Measurements from ENCODE around the gene DUOX1.
A peak's percentile ranks its signal among the peaks of the same experiment; 100 is the strongest.

DUOX1 gene

GRCh38 chr15:45143946-45144345 is 14.2 kb downstream of the DUOX1 start:
- DNase-seq (ENCODE audit: low read depth) = no peak

DNA sequence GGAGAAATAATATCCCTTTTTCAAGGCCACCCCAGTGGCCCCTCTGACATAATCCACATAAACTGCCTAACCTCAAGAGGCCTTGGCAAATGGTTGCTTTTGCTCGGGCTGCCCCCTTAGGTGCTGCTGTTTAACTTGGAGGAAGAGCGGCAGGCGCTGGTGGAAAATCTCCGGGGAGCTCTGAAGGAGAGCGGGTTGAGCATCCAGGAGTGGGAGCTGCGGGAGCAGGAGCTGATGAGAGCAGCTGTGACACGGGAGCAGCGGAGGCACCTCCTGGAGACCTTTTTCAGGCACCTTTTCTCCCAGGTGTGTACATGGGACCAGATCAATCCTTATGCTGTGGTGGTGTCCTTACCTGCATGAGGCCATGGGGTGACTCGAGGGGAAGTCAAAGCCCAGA is 15.0 kb downstream of the DUOX1 start:
- DNase-seq (ENCODE audit: low read depth) = no peak

DNA sequence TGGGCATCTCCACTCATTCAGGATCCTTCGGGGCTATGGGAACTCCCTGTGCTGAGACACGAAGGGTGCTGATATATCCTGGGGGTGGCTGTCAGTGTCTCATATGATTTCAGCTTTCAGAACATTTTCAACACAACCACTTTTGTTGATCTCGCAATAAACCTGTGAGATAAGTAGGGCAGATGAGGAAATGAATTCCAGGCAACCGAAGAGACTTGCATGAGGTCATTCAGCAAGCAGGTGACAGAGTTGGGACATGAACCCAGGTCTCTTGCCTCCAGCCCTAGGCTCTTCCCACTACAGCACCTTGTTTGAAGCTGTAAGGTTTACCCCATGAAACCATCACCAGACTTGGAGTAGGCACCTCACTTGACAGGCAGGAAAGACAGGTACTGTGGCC is 16.6 kb downstream of the DUOX1 start:
- no peak for DNase-seq (ENCODE audit: low read depth)

- no peak for DNase-seq (ENCODE audit: low read depth)
Measured at GRCh38 chr15:45147606-45148005, 17.8 kb downstream of the DUOX1 start.

DNA sequence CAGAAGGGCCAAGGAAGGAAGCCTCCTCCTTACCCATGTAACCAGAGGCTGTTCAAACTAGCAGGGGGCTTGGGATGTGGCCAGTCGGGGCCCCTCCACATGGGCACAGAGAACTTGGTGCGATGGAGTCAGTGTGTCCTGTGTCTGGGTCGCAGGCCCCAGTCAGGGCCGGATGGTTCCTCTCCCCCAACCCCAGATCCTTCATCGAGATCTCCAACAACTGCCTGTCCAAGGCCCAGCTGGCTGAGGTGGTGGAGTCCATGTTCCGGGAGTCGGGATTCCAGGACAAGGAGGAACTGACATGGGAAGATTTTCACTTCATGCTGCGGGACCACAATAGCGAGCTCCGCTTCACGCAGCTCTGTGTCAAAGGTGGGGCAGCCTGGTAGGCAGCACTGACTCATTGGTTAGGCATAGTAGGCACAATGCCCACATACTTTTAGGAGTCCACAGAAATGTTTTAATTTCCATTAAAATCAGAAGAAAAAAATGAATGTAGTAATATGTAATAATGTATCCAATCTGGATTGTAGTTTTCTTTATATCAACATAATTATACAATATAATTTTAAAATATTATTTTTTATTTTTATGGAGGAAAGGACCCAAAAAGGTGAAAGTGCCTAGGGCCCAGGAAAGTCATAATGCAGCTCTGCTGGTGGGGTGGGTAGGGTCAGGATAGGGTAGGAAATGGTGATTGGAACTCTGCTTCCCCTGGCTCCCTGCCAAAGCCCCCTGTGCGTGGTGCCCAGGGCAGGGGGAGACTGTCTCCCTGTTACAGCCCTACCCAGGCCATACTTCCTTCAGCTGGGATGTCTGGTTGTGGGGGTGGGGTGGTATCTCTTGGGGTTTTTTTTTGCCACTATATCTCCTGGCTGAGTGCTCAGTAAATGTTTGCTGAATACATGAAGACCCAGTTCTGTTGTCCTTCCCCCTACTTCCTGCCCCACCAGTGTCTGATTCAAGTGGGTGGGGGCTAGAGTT is 18.6 kb downstream of the DUOX1 start:
- DNase-seq (ENCODE audit: low read depth) = peak; percentile 23

GRCh38 chr15:45149060-45149459 is 19.3 kb downstream of the DUOX1 start:
- DNase-seq (ENCODE audit: low read depth) = no peak

- no peak for DNase-seq (ENCODE audit: low read depth)
Measured at GRCh38 chr15:45150481-45150880, 20.7 kb downstream of the DUOX1 start.

- no peak for DNase-seq (ENCODE audit: low read depth)
Measured at GRCh38 chr15:45150997-45151396, 21.2 kb downstream of the DUOX1 start.

DNA sequence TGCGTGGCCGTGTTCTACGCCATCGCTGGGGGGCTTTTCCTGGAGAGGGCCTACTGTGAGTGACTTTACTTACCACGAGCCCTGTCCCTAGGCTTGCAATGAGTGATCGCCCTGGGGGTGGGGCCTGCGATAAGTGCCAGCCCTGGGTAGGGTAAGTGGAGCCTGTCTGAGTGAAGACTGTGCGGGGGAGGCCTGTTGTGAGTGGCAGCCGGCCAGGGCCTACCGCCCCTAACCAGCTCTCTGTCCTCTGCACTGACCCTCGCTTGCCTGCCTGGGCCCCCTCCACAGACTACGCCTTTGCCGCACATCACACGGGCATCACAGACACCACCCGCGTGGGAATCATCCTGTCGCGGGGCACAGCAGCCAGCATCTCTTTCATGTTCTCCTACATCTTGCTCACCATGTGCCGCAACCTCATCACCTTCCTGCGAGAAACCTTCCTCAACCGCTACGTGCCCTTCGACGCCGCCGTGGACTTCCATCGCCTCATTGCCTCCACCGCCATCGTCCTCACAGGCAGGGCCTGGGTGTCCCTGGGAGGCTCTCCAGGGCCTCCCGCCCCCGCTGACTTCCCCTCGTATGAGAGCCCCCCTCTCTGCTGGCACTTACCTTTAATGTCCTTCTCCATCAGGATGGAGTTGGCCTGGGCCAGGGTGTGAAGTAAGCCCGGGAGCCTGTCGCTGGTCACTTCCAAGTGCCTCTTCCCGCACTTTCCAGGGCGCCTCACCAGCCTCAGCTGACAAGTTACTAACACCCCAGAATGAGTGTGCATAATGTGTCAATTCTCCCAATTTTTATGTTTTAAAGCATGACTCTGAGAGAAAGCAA is 22.4 kb downstream of the DUOX1 start:
- no peak for DNase-seq (ENCODE audit: low read depth)

DNA sequence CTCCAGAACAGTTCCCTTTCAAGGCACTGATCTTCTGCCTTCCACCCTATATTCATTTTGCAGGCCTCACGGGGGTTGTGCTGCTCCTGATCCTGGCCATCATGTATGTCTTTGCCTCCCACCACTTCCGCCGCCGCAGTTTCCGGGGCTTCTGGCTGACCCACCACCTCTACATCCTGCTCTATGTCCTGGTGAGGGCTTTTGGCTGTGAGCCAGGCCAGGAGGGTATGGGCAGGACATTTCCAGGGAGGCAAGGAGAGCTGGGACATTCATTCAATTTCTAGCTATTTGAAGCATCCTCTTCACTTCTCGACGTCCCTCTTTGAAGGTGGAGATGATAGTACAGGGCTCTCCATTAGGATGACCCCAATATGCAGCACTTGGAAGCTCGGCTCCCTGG is 25.9 kb downstream of the DUOX1 start:
- no peak for DNase-seq (ENCODE audit: low read depth)

GRCh38 chr15:45156744-45157455 is 27.1 kb downstream of the DUOX1 start:
- peak; percentile 43 for DNase-seq (ENCODE audit: low read depth)

- peak; percentile 48 for DNase-seq (ENCODE audit: low read depth)
Measured at GRCh38 chr15:45157974-45158373, 28.2 kb downstream of the DUOX1 start.

DNA sequence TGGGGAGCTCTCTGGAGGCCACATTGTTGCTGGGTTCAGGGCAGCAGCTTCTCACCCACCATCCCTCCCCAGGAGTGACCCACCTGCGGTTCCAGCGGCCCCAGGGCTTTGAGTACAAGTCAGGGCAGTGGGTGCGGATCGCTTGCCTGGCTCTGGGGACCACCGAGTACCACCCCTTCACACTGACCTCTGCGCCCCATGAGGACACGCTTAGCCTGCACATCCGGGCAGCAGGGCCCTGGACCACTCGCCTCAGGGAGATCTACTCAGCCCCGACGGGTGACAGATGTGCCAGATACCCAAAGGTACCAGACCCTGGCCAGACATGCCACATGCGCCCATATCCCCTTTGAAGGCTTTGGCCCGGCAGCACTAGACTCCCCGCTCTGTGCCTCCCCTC is 31.9 kb downstream of the DUOX1 start:
- no peak for DNase-seq (ENCODE audit: low read depth)

DNA sequence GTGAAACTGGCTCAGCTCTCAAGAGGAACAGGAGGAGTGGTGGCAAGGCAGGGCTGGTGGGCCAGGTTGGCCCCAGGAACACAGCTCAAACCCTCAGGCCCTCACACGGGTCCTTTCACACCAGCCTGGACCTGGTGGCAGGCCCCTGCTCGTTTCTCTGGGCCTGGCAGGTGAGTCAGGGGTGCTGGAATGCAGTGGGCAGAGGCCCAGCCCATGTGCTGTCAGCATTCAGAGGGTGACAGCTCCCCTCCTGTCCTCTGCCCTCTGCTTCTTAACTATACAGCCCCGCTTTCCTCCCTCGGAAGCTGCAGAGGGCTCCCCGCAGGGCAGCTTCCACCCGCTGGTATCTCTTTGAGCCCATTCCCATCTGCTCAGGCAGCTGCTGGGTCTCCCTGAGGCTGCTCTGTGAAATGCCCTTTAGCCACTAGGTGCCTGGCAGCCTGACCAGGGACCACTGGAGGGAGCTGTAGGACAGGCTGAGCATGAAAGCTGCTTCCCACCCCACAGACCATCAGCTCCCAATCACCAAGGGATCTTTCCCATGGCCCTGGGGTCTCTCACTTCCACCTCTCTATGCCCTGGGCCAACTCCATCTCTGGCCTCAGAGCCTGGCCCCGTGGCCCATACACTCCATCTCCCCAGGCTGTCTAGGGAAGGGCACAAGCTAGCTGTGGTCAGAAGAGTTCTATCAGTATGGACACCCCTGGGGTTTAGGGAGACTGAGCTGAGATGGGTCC is 33.1 kb downstream of the DUOX1 start:
- DNase-seq (ENCODE audit: low read depth) = peak; percentile 70

DNA sequence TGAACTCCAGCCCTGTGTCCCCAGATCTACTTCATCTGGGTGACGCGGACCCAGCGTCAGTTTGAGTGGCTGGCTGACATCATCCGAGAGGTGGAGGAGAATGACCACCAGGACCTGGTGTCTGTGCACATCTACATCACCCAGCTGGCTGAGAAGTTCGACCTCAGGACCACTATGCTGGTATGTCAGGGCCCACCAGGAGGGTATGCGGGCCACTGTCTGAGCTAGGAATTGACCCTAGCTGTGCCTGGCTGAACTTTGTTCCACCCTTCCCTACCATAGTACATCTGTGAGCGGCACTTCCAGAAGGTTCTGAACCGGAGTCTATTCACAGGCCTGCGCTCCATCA is 33.7 kb downstream of the DUOX1 start:
- DNase-seq (ENCODE audit: low read depth) = no peak

- no peak for DNase-seq (ENCODE audit: low read depth)
Measured at GRCh38 chr15:45164914-45165313, 35.1 kb downstream of the DUOX1 start.

DNA sequence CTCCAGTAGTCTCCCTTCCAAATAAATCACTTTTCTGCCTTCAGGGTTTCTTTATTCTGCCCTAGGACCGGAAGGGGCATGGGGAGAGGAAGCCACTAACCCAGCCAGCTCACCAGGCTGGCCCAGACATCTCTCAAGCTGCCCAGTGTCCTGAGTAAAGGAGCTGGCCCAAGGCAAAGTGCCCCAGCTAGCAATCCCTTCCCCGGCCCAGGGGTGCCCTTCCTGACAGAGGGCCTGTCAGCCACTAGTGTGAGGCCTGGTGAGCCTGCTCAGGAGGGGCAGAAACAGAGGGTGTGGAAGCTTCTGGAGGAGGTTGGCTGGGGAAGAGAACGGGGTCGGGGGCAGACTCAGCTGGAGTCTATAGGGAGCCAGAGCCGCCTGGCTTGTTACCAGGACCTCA is 35.7 kb downstream of the DUOX1 start:
- DNase-seq (ENCODE audit: low read depth) = no peak

DNA sequence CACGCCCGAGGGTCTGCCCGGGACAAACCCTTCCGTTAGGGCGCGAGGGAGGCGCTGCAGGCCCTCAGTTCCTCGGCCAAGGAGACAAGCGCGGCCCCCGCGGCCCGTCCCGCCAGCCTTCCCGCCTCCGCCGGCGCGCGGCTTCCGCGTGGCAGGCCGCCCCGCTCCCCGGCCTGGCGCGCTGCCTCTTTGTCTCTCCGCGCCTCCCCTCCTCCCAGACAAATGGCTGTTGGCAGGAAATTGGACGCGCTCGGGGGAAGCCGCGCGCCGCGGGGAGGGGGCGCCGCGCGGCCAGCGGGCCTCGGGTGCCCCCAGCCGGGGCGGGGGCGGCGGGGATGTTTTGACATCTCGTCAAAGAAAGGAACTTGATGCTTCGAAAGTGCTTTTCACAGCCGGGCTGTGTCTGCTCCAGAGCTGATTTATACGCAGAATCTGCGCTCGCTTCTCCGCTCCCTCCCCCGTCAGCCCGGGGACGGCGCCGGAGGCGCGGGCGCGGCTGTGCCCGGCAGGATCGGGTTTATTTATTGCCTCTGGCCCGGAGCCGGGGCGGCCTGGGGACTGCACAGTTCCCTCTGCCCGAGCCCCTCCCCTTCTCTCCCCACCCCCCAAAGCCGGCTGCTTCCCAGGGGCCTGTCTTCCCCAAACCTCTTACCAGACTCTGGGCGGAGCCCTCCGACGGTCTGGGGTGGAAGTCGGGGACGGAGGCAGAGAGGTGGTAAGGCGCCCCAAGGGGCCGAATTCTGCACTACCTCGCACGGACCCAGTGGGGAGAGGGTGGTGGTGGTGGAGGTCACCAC is 37.2 kb downstream of the DUOX1 start:
- DNase-seq (ENCODE audit: low read depth) = peak; percentile 76

- DNase-seq (ENCODE audit: low read depth) = no peak
Measured at GRCh38 chr15:45167631-45168205, 37.9 kb downstream of the DUOX1 start.

GRCh38 chr15:45168286-45168685 is 38.5 kb downstream of the DUOX1 start:
- no peak for DNase-seq (ENCODE audit: low read depth)
